Measurements from ENCODE around the gene TSPAN5. TPM values are rescaled to one million over a fixed set of nuclear protein-coding genes. Genes with fewer than 3 reads are reported as not detected.
"Not testable (repeated sequence)": the region's sequence is repeated elsewhere in the genome, so short reads cannot be mapped to it uniquely, and the experiment has no call there.

The TSPAN5 gene
- 79.9 TPM for polyA plus RNA-seq (2013, experiment 1 of 2; ENCODE audit: insufficient read length)
- 77.1 TPM for polyA plus RNA-seq (2013, experiment 2 of 2; ENCODE audit: insufficient read length)

- DNase-seq = peak; percentile 86
Measured at GRCh38 chr4:98658287-98659105, at the start of gene TSPAN5. TSS of gene TSPAN5 (minus strand) at chr4:98658611.

- DNase-seq = no peak
Measured at GRCh38 chr4:98706935-98707334, 48.5 kb upstream of the TSPAN5 start.

- DNase-seq = no peak
Measured at GRCh38 chr4:98706200-98706813, 47.9 kb upstream of the TSPAN5 start.

- DNase-seq = not testable (repeated sequence)
Measured at GRCh38 chr4:98705586-98705985, 47.2 kb upstream of the TSPAN5 start.

- DNase-seq = no peak
Measured at GRCh38 chr4:98700656-98701055, 42.2 kb upstream of the TSPAN5 start.

GRCh38 chr4:98694076-98694475 is 35.7 kb upstream of the TSPAN5 start:
- no peak for DNase-seq

- no peak for DNase-seq
Measured at GRCh38 chr4:98692411-98692810, 34.0 kb upstream of the TSPAN5 start.

GRCh38 chr4:98691588-98691987 is 33.2 kb upstream of the TSPAN5 start:
- no peak for DNase-seq

GRCh38 chr4:98689507-98690174 is 31.2 kb upstream of the TSPAN5 start:
- DNase-seq = no peak

GRCh38 chr4:98688411-98689290 is 30.2 kb upstream of the TSPAN5 start:
- DNase-seq = no peak

GRCh38 chr4:98687876-98688275 is 29.5 kb upstream of the TSPAN5 start:
- DNase-seq = no peak

GRCh38 chr4:98686847-98687246 is 28.4 kb upstream of the TSPAN5 start:
- DNase-seq = no peak

- no peak for DNase-seq
Measured at GRCh38 chr4:98686043-98686707, 27.8 kb upstream of the TSPAN5 start.

GRCh38 chr4:98685225-98686042 is 27.0 kb upstream of the TSPAN5 start:
- no peak for DNase-seq

- no peak for DNase-seq
Measured at GRCh38 chr4:98682719-98683118, 24.3 kb upstream of the TSPAN5 start.

- DNase-seq = no peak
Measured at GRCh38 chr4:98680806-98681205, 22.4 kb upstream of the TSPAN5 start.

- DNase-seq = no peak
Measured at GRCh38 chr4:98679738-98680137, 21.3 kb upstream of the TSPAN5 start.

- no peak for DNase-seq
Measured at GRCh38 chr4:98677799-98678198, 19.4 kb upstream of the TSPAN5 start.

- no peak for DNase-seq
Measured at GRCh38 chr4:98674404-98675173, 16.2 kb upstream of the TSPAN5 start.

- no peak for DNase-seq
Measured at GRCh38 chr4:98673978-98674377, 15.6 kb upstream of the TSPAN5 start.
